Activated CD8-positive, alpha-beta T cell treated with anti-CD3 and anti-CD28 coated beads for 36 hours (primary cell): ENCODE results near the gene HSD17B13. TPM values are rescaled to one million over a fixed set of nuclear protein-coding genes. Genes with fewer than 3 reads are reported as not detected.

Experiments
- ATAC-seq: fragments of 200-7000 bp; cut with Tn5 transposase; one replicate; pipeline ENCODE4 v1.10.0; 2021; ENCODE audit warnings: mild to moderate bottlenecking, moderate library complexity
- CTCF ChIA-PET: fragments of 350-600 bp; sonication (Branson Sonifier 250); formaldehyde crosslinking; loops from one replicate; lab custom pipeline; 2021; ENCODE audit warnings: antibody characterized with exemption; lab: Charles Lee
- POLR2A ChIA-PET: fragments of 350-600 bp; sonication (Branson Sonifier 250); formaldehyde crosslinking; loops from one replicate; lab custom pipeline; 2021; ENCODE audit warnings: antibody characterized with exemption; lab: Charles Lee
- DNase-seq: peaks from one replicate; pipeline ENCODE4 v3.0.0-alpha.2; 2020
- H3K27ac Mint-ChIP-seq: one replicate; pipeline ENCODE4 v1.8.0; 2021; ENCODE audit warnings: mild to moderate bottlenecking, mixed read lengths
- H3K27me3 Mint-ChIP-seq: one replicate; pipeline ENCODE4 v1.8.0; 2021; ENCODE audit warnings: mixed read lengths
- H3K36me3 Mint-ChIP-seq: one replicate; pipeline ENCODE4 v1.8.0; 2021; ENCODE audit warnings: low read depth, mixed read lengths
- H3K4me1 Mint-ChIP-seq: one replicate; pipeline ENCODE4 v1.8.0; 2021; ENCODE audit warnings: low read depth, mixed read lengths
- H3K4me3 Mint-ChIP-seq: one replicate; pipeline ENCODE4 v1.8.0; 2021; ENCODE audit warnings: mild to moderate bottlenecking, moderate library complexity, mixed read lengths
- H3K9me3 Mint-ChIP-seq: one replicate; pipeline ENCODE4 v1.8.0; 2021; ENCODE audit warnings: mixed read lengths
- CTCF ChIP-seq: fragments of 200-600 bp; IDR thresholded peaks from one replicate; pipeline ENCODE4 v1.8.0; 2022; ENCODE audit warnings: antibody characterized with exemption, mild to moderate bottlenecking
- intact Hi-C: fragments of 100-400 bp; cut with micrococcal nuclease; formaldehyde crosslinking; loops from one replicate; pipeline ENCODE4 v1.10.0; 2022
- total RNA-seq, 2 experiments: library from RNA; stranded (reverse); gene quantifications; one replicate each; pipeline ENCODE4 v1.2.3, GENCODE V29; 2021

Gene HSD17B13
- total RNA-seq, 2 experiments from 2014 or later: 0.16 TPM; not detected in 1

DNA sequence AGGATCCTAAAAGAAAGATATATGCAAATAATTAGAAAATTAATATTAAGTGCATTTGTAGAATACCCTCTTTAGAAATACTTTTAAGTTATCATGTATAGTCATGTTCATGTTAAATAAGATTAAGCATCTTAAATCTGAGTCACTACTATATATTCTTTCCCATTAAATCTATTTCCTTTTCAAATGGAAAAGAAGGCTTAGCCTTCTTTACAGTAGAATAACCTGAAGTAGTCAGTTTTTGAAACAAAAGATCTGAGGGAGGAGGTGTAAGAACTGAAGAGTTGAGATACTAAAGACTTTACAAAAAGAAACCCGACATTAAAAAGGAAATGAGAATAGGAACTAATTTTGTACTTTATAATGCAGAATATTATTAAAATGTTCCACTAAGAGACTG lies 14.7 kb upstream of the HSD17B13 start:
- intact Hi-C loops: no loop called here
- no peak overlapping the region for H3K27ac Mint-ChIP-seq
- H3K27me3 Mint-ChIP-seq: no peaks in the 10 kb centered on the region
- no peak overlapping the region for H3K4me3 Mint-ChIP-seq
- CTCF ChIA-PET: no interaction called here
- DNase-seq (no peak), ATAC-seq (no peak)
- TF ChIP-seq CTCF: no peak
- POLR2A ChIA-PET: no interaction called here
- peaks cover 24% of the 10 kb centered on the region for H3K9me3 Mint-ChIP-seq
- H3K36me3 Mint-ChIP-seq: peaks cover 41% of the 10 kb centered on the region
- no peaks in the 10 kb centered on the region for H3K4me1 Mint-ChIP-seq

- intact Hi-C loops: no loop called here
- no peak for TF ChIP-seq CTCF
- CTCF ChIA-PET: interaction anchor here (2.0 kb wide), 1 partner anchor 42 kb away, joined by 4 read pairs; no protein-coding TSS in a partner anchor
- no peaks in the 10 kb centered on the region for H3K27me3 Mint-ChIP-seq
- no peak for ATAC-seq
- POLR2A ChIA-PET: interaction anchor here (0.8 kb wide), 1 partner anchor 165 kb away, joined by 3 read pairs; no protein-coding TSS in a partner anchor
- H3K27ac Mint-ChIP-seq: no peak overlapping the region
- H3K4me3 Mint-ChIP-seq: no peak overlapping the region
- H3K36me3 Mint-ChIP-seq: peaks cover 27% of the 10 kb centered on the region
- H3K9me3 Mint-ChIP-seq: peaks cover 46% of the 10 kb centered on the region
- H3K4me1 Mint-ChIP-seq: no peaks in the 10 kb centered on the region
- no peak for DNase-seq
Observed at GRCh38 chr4:87333267-87333666, 10.6 kb upstream of the HSD17B13 start.

- H3K9me3 Mint-ChIP-seq: peaks cover 46% of the 10 kb centered on the region
- CTCF ChIA-PET: no interaction called here
- peaks cover 10% of the 10 kb centered on the region for H3K36me3 Mint-ChIP-seq
- H3K27me3 Mint-ChIP-seq: no peaks in the 10 kb centered on the region
- no peak for TF ChIP-seq CTCF
- no peaks in the 10 kb centered on the region for H3K4me1 Mint-ChIP-seq
- H3K4me3 Mint-ChIP-seq: no peak overlapping the region
- intact Hi-C loops: no loop called here
- H3K27ac Mint-ChIP-seq: no peak overlapping the region
- ATAC-seq: no peak
- POLR2A ChIA-PET: no interaction called here
- no peak for DNase-seq
Observed at GRCh38 chr4:87330761-87331160, 8.1 kb upstream of the HSD17B13 start.

GRCh38 chr4:87327136-87327535 lies 4.5 kb upstream of the HSD17B13 start:
- POLR2A ChIA-PET: no interaction called here
- no peaks in the 10 kb centered on the region for H3K27me3 Mint-ChIP-seq
- no peak overlapping the region for H3K27ac Mint-ChIP-seq
- CTCF ChIA-PET: no interaction called here
- H3K9me3 Mint-ChIP-seq: peaks cover 20% of the 10 kb centered on the region
- no peaks in the 10 kb centered on the region for H3K4me1 Mint-ChIP-seq
- H3K4me3 Mint-ChIP-seq: no peak overlapping the region
- no peak for TF ChIP-seq CTCF
- ATAC-seq (no peak), DNase-seq (no peak)
- H3K36me3 Mint-ChIP-seq: peaks cover 2% of the 10 kb centered on the region
- intact Hi-C loops: no loop called here

DNA sequence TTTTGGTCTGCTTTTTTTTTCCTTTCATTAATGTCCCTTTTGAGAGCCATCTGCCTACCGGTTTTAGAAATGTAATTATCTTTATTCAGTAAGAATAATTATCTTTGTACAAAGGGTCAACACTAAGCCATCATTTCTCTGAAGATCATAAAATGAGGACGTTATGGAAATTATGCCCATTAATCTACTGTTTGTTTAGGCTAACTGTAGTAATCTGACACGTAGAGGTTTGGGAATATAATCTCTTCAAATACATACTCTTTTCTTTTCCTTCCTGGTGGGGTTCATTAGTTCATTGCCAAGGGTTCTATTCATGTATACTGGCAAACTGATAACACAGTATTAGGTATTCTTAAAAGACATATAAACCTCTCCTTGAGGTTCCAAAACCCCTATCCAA lies 3.8 kb upstream of the HSD17B13 start:
- CTCF ChIA-PET: no interaction called here
- no peak overlapping the region for H3K4me3 Mint-ChIP-seq
- intact Hi-C loops: no loop called here

More for the DNA sequence above, 3.8 kb upstream of the HSD17B13 start:
- ATAC-seq (no peak), DNase-seq (no peak)
- Mint-ChIP-seq H3K27me3 (no peaks in the 10 kb centered on the region), H3K27ac (no peak overlapping the region), H3K4me1 (no peaks in the 10 kb centered on the region), H3K36me3 (peaks cover 2% of the 10 kb centered on the region), H3K9me3 (peaks cover 15% of the 10 kb centered on the region)
- POLR2A ChIA-PET: no interaction called here
- no peak for TF ChIP-seq CTCF
